ENCODE measurements around the gene SLC6A14.

The SLC6A14 gene, protein sequence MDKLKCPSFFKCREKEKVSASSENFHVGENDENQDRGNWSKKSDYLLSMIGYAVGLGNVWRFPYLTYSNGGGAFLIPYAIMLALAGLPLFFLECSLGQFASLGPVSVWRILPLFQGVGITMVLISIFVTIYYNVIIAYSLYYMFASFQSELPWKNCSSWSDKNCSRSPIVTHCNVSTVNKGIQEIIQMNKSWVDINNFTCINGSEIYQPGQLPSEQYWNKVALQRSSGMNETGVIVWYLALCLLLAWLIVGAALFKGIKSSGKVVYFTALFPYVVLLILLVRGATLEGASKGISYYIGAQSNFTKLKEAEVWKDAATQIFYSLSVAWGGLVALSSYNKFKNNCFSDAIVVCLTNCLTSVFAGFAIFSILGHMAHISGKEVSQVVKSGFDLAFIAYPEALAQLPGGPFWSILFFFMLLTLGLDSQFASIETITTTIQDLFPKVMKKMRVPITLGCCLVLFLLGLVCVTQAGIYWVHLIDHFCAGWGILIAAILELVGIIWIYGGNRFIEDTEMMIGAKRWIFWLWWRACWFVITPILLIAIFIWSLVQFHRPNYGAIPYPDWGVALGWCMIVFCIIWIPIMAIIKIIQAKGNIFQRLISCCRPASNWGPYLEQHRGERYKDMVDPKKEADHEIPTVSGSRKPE

DNA sequence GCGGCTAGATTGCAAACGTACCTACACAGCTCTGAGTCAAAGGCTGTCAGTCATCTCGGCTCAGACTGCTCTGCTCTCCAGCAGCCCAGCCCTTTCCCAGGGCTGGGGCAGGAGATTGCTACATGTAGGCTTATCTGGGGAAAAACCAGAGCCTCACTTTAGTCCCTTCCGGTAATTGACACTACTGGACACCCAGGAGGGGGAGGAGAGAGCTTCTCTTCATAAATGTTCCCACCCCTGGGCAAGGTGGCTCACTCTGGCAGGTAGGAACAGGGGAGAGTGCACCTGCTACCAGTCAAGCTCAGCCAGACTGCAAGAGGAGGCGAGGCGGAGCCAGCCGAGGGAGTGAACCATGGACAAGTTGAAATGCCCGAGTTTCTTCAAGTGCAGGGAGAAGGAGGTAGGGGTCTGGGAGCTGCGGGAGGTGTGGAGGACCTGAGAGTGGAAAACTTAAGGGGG lies at the start of gene SLC6A14:
Gene SLC6A14, plus strand, starts transcription at position 249 of the 459 bp plus-strand sequence. Its CDS starts 104 bp downstream, at position 353.
- DNase-seq: no peak

GRCh38 chrX:116395752-116396151 lies 40.7 kb upstream of the SLC6A14 start:
- DNase-seq: no peak

DNA sequence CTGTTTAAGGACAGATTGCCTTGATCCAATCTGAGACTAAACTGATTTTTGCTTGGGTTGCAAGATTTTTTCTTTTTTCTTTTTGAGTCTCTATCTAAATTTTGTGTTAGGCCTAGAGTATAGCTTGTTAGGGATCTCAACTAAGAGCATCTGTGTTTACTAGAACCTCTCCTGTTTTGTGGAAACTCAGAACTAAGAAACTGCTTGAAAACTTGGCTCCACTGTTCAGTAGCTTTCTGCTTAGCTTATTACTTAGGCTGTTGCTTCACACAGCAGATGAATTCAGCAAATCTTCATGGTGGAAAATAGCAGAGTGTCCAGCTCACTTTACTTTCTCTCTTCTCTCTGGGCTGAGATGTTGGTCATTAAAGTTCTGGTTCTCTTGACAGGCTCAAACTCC lies 36.7 kb upstream of the SLC6A14 start:
- no peak for DNase-seq

DNA sequence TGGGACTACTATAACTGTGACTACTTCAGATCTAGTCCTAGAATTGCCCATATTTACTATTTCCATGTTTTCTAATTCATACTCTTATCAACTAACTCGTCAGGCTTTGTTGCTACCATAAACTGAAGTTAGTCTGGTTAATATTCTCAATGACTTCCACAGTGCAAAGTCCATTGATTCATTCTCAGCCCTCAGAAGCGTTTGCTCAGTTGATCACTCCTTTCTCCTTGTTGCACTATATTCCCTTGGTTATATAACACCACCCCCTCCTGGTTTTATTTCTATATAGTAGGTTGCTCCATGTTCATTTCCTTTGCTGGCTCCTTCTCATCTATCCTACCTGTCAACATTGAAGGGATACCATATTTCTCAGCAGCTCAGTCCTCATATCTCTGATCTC lies 27.2 kb upstream of the SLC6A14 start:
- DNase-seq: no peak

DNA sequence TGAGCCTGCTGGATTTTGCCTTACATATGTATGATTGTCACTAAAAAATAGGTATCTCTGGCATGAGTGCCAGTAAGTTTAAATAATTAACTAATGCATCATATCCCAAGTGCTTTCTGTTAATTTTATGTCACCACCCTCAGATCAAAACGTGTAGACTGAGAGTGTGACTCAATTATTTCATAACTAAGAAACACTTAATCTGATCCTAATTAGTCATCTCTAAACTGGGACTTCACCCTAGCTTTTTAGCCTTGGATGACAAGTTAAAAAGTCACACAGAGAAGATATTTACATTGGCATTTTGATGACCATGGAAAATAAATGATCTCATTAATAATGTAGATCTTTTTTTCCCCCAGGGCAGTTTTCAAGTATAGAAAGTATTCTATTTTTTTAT lies 23.1 kb upstream of the SLC6A14 start:
- no peak for DNase-seq

GRCh38 chrX:116417214-116417613 lies 19.2 kb upstream of the SLC6A14 start:
- DNase-seq: no peak

GRCh38 chrX:116417968-116418367 lies 18.4 kb upstream of the SLC6A14 start:
- DNase-seq: no peak

GRCh38 chrX:116427978-116428377 lies 8.4 kb upstream of the SLC6A14 start:
- no peak for DNase-seq

- no peak for DNase-seq
These were observed 809 bp upstream of the SLC6A14 start for GRCh38 chrX:116435597-116435996.

- no peak for DNase-seq
These were observed 12.8 kb downstream of the SLC6A14 start for GRCh38 chrX:116449156-116449555.

DNA sequence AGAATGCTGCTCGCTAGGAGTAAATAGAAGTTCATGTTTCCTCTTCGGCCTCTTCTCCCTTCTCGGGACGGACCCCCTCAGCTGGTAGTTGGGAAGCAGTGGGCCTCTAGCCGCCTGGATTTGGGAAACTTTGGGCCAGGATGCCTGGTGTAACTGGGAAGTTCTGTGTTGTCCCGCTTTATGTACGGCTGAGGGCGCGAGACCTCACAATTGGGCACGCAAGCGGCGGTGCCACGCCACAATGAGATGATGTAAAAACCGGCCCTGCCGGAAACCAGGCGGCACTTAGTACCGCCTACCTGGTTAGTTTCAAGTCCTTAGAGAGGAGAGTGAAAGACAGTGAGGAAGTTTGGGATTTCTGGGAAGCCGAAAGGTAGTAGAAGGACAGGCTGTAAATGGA lies 26.4 kb downstream of the SLC6A14 start, which contains the start of gene CT83:
Gene CT83, minus strand, starts transcription at position 155 of the 400 bp plus-strand sequence. Its CDS starts 120 bp downstream, at position 35.
- no peak for DNase-seq

GRCh38 chrX:116480059-116480458 lies 43.7 kb downstream of the SLC6A14 start:
- DNase-seq: no peak

- no peak for DNase-seq
These were observed 53.7 kb downstream of the SLC6A14 start for GRCh38 chrX:116490104-116490503.

DNA sequence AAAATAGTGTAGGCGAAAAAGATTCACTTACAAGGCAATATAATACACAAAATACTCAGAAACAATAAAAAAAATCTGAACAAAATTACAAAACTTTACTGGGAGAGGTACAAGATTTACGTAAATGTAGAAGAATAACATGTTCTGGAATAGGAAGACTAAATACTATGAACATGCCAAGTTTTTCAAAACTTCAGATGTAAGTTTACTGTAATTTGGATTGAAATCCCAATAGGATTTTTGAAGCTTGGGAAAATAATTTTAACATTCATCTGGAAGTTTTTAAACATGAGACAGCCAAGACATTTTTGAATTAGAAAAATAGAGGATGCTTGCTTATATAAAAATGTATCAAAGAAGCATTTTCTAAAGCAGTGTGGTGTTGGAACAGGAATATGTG lies 56.9 kb downstream of the SLC6A14 start:
- no peak for DNase-seq

DNA sequence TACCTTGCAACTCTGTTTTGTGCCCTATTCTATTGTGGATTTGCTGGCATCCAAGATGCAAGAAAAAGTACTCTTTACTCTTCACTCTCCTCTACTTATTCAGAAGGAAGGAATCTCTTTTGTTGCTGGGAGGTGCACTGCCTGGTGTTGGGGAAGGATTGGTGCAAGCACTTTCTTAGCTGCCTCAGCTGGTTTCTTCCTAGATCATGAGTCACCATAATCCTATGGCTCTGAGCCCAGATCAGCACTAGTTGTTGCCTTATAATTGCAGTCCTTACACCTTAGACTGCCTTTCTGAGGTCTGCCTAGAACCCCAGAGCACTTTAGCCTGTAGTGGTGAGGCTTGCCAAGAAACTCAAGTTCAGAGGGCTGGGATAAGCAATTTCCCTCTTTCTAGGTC lies 63.4 kb downstream of the SLC6A14 start:
- no peak for DNase-seq
